ENCODE results near the gene ZNF732. TPM values are rescaled to one million over a fixed set of nuclear protein-coding genes. Genes with fewer than 3 reads are reported as not detected.

ZNF732 gene
- polyA plus RNA-seq, 1 donor from 2014 or later, result 0.26 TPM

GRCh38 chr4:244471-244870, 60.8 kb downstream of the ZNF732 start:
- Histone ChIP-seq H3K27me3 (ENCODE audit: insufficient read depth, low read depth, low read length) (no peaks in the 10 kb centered on the region), H3K9ac (ENCODE audit: low read length) (no peak overlapping the region), H3K79me2 (replicated peaks; ENCODE audit: insufficient read depth, low read length) (no peaks in the 10 kb centered on the region), H3K27ac (ENCODE audit: low read length) (no peak overlapping the region), H3K4me2 (ENCODE audit: low read length) (no peak overlapping the region), H4K20me1 (ENCODE audit: insufficient read depth) (no peaks in the 10 kb centered on the region), H3K9me3 (ENCODE audit: low read length) (peaks cover 4% of the 10 kb centered on the region), H2AFZ (ENCODE audit: low read depth, low read length) (no peak overlapping the region), H3K4me3 (ENCODE audit: low read length) (no peak overlapping the region), H3K36me3 (ENCODE audit: insufficient read depth, low read length) (no peaks in the 10 kb centered on the region), H3K9me2 (ENCODE audit: insufficient read depth, low read length) (no peaks in the 10 kb centered on the region), H3F3A (ENCODE audit: insufficient read depth, low read length, poor library complexity, severe bottlenecking) (no peaks in the 10 kb centered on the region)
- TF ChIP-seq MXI1 (conservative IDR thresholded peaks at IDR 0.05; ENCODE audit: poor library complexity, severe bottlenecking) (no peak), EP300 (conservative IDR thresholded peaks at IDR 0.05; ENCODE audit: poor library complexity, severe bottlenecking) (no peak), EZH2 (IDR thresholded peaks at IDR 0.05; ENCODE audit: borderline replicate concordance, insufficient read depth, low read length, poor library complexity, severe bottlenecking) (no peak), TAF1 (IDR thresholded peaks at IDR 0.05; ENCODE audit: low read depth) (no peak), CTCF (IDR thresholded peaks at IDR 0.05; ENCODE audit: poor library complexity, severe bottlenecking) (no peak), RAD21 (conservative IDR thresholded peaks at IDR 0.05) (no peak), REST (IDR thresholded peaks at IDR 0.05; ENCODE audit: borderline replicate concordance) (no peak), POLR2AphosphoS5 (IDR thresholded peaks at IDR 0.05) (no peak), SMC3 (conservative IDR thresholded peaks at IDR 0.05; ENCODE audit: poor library complexity) (no peak)

GRCh38 chr4:243426-243825, 61.8 kb downstream of the ZNF732 start:
- Histone ChIP-seq H3K36me3 (ENCODE audit: insufficient read depth, low read length) (no peaks in the 10 kb centered on the region), H3K27ac (ENCODE audit: low read length) (no peak overlapping the region), H3K9me2 (ENCODE audit: insufficient read depth, low read length) (no peaks in the 10 kb centered on the region), H3K4me3 (ENCODE audit: low read length) (no peak overlapping the region), H3F3A (ENCODE audit: insufficient read depth, low read length, poor library complexity, severe bottlenecking) (no peaks in the 10 kb centered on the region), H4K20me1 (ENCODE audit: insufficient read depth) (no peaks in the 10 kb centered on the region), H3K9me3 (ENCODE audit: low read length) (no peaks in the 10 kb centered on the region), H3K27me3 (ENCODE audit: insufficient read depth, low read depth, low read length) (no peaks in the 10 kb centered on the region), H3K4me2 (ENCODE audit: low read length) (no peak overlapping the region), H3K9ac (ENCODE audit: low read length) (no peak overlapping the region), H2AFZ (ENCODE audit: low read depth, low read length) (no peak overlapping the region), H3K79me2 (replicated peaks; ENCODE audit: insufficient read depth, low read length) (no peaks in the 10 kb centered on the region)
- TF ChIP-seq MXI1 (conservative IDR thresholded peaks at IDR 0.05; ENCODE audit: poor library complexity, severe bottlenecking) (no peak), CTCF (IDR thresholded peaks at IDR 0.05; ENCODE audit: poor library complexity, severe bottlenecking) (no peak), SMC3 (conservative IDR thresholded peaks at IDR 0.05; ENCODE audit: poor library complexity) (no peak), RAD21 (conservative IDR thresholded peaks at IDR 0.05) (no peak), EZH2 (IDR thresholded peaks at IDR 0.05; ENCODE audit: borderline replicate concordance, insufficient read depth, low read length, poor library complexity, severe bottlenecking) (no peak), POLR2AphosphoS5 (IDR thresholded peaks at IDR 0.05) (no peak), REST (IDR thresholded peaks at IDR 0.05; ENCODE audit: borderline replicate concordance) (no peak), EP300 (conservative IDR thresholded peaks at IDR 0.05; ENCODE audit: poor library complexity, severe bottlenecking) (no peak), TAF1 (IDR thresholded peaks at IDR 0.05; ENCODE audit: low read depth) (no peak)

Data from neural cell (in vitro differentiated cells).